Measurements from ENCODE around the gene SH3PXD2A. TPM values are rescaled to one million over a fixed set of nuclear protein-coding genes. Genes with fewer than 3 reads are reported as not detected.

The SH3PXD2A gene
- total RNA-seq, 1 experiment from 2014 or later, result 4.5 TPM

DNA sequence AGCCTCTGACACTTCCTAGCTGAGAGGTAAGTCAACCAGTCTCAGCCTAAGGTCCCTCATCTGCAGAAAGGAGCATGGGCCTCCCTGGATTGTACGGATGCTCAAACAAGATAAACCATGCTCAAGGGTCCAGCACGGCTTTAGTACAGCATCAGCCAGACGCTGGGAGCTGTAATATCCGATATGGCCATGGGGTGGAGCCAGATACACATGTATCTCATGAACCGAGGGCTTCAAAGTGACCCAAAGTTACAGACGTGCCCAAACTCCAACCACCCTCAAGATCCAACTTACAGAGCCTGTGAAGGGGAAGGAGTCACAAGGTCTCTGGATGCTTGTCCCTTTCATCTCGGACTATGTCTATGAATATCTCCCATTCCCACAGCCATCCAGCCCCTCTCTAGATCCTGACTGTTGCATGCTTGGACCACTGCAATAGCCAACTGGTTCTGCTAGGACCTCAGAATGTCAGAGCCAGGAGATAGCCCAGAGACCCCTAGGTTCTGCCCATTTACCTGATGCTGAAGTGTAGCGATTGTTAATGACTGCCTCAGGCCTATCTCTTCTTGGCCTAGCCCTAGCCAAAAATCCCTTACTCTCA is 142.4 kb downstream of the SH3PXD2A start:
- DNase-seq, result peak; percentile 80
- H3T11ph ChIP-seq (ENCODE audit: low read length), result no peak overlapping the region
- no peak overlapping the region for H2BK15ac ChIP-seq (ENCODE audit: low read depth, low read length)
- H3K4me2 ChIP-seq (ENCODE audit: insufficient read depth, insufficient read length, low read length), result no peak overlapping the region
- H4K91ac ChIP-seq (ENCODE audit: insufficient read length, low read depth, low read length), result no peak overlapping the region
- H3K9me3 ChIP-seq (ENCODE audit: control insufficient read depth, low read depth, low read length), result no peaks in the 10 kb centered on the region
- H3K14ac ChIP-seq (ENCODE audit: insufficient read depth, low read length), result no peak overlapping the region
- no CpG with 5 or more reads among the region's 8 CpGs for WGBS (ENCODE audit: extremely low coverage, insufficient read length, low lambda C conversion rate)
- H3K4me1 ChIP-seq (ENCODE audit: insufficient read depth, low read length), result no peaks in the 10 kb centered on the region
- H4K20me1 ChIP-seq (ENCODE audit: control insufficient read depth, insufficient read depth, insufficient read length), result no peaks in the 10 kb centered on the region
- H3K56ac ChIP-seq (ENCODE audit: insufficient read length, low read depth, low read length), result no peak overlapping the region
- H2BK120ac ChIP-seq (ENCODE audit: low read depth, low read length, poor library complexity, severe bottlenecking), result no peak overlapping the region
- H3K9ac ChIP-seq (ENCODE audit: extremely low read depth, insufficient read length, low read length), result no peak overlapping the region
- TF ChIP-seq, protein P1, sequence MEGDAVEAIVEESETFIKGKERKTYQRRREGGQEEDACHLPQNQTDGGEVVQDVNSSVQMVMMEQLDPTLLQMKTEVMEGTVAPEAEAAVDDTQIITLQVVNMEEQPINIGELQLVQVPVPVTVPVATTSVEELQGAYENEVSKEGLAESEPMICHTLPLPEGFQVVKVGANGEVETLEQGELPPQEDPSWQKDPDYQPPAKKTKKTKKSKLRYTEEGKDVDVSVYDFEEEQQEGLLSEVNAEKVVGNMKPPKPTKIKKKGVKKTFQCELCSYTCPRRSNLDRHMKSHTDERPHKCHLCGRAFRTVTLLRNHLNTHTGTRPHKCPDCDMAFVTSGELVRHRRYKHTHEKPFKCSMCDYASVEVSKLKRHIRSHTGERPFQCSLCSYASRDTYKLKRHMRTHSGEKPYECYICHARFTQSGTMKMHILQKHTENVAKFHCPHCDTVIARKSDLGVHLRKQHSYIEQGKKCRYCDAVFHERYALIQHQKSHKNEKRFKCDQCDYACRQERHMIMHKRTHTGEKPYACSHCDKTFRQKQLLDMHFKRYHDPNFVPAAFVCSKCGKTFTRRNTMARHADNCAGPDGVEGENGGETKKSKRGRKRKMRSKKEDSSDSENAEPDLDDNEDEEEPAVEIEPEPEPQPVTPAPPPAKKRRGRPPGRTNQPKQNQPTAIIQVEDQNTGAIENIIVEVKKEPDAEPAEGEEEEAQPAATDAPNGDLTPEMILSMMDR (conservative IDR thresholded peaks at IDR 0.05), result peak; percentile 91
- no peak overlapping the region for H2BK5ac ChIP-seq (ENCODE audit: insufficient read length, low read length)
- peaks cover 10 to 19% of the 10 kb centered on the region in 2 experiments for H3K4me1 Mint-ChIP-seq
- H3K23me2 ChIP-seq (ENCODE audit: insufficient read length, low read depth, low read length, poor library complexity, severe bottlenecking), result no peaks in the 10 kb centered on the region
- H3K9me3 Mint-ChIP-seq, result no peaks in the 10 kb centered on the region
- H3K4ac ChIP-seq (ENCODE audit: low read depth, low read length), result no peak overlapping the region
- no peak overlapping the region for H2BK12ac ChIP-seq (ENCODE audit: insufficient read length, low read depth, low read length)
- no peak overlapping the region for H3K27ac ChIP-seq (ENCODE audit: insufficient read length, low read depth, low read length)
- no peak overlapping the region for H2BK20ac ChIP-seq (ENCODE audit: low read depth, low read length, poor library complexity, severe bottlenecking)
- no peaks in the 10 kb centered on the region; a peak in 1 of 7 replicates for H3K36me3 Mint-ChIP-seq (ENCODE audit: insufficient read depth in 1 of 3, low read depth in 3 of 3)
- H4K8ac ChIP-seq (replicated peaks; ENCODE audit: insufficient read length, low read depth, low read length), result no peak overlapping the region
- no peak overlapping the region for H3K4me3 Mint-ChIP-seq
- no peaks in the 10 kb centered on the region for H3K79me2 ChIP-seq (ENCODE audit: insufficient read depth, low read length)
- H4K5ac ChIP-seq (ENCODE audit: insufficient read length, low read depth, low read length), result no peak overlapping the region
- H3K23ac ChIP-seq (ENCODE audit: insufficient read length, low read depth, low read length), result no peak overlapping the region
- no peaks in the 10 kb centered on the region for H3K79me1 ChIP-seq (ENCODE audit: insufficient read depth, low read depth, low read length, poor library complexity, severe bottlenecking)
- H3K27ac Mint-ChIP-seq, result peak overlapping the region in 1 of 3 experiments; percentile 89; a peak in 1 of 7 replicates
- H3K18ac ChIP-seq (ENCODE audit: insufficient read length, low read depth, low read length), result no peak overlapping the region
- no peak overlapping the region for H2AK5ac ChIP-seq (ENCODE audit: insufficient read length, low read length)
- no peak overlapping the region for H2AFZ ChIP-seq (ENCODE audit: low read length)
- H3K27me3 Mint-ChIP-seq (ENCODE audit: low read depth), result no peaks in the 10 kb centered on the region; the same call in 1 of the 2 replicates
- H3K27me3 ChIP-seq (ENCODE audit: insufficient read depth, low read length), result no peaks in the 10 kb centered on the region

Data from H9 (cell line).